ENCODE measurements around the gene APBA1.

APBA1 gene

DNA sequence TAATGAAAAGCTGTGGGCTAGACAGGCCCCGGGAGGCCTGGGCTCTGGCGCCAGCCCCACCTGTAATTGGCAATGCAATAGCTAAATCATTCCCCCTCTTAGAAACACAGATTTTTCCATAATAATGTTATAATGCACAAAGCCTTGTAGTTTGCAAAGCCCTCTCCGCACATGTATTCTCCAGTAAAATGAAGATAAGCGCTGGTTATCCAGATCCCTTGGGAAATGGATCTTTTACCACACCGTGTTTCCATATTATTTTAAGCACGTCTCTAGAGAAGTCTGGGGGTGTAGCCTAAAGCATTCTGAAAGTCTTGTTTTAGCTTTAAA, 1.1 kb upstream of the APBA1 start:
- TF ChIP-seq CTCF (IDR thresholded peaks at IDR 0.05): no peak
- no peaks in the 10 kb centered on the region for H3K36me3 ChIP-seq
- H3K4me3 ChIP-seq: peak overlapping the region; percentile 68 to 74
- intact Hi-C loops (cut with DNase I; ENCODE audit: low total_unique reads): loop anchor here (5.0 kb wide), 1 partner anchor 84 kb away; no protein-coding TSS in a partner anchor
- peaks cover 0 to 24% (median 15%) of the 10 kb centered on the region in 4 donors for H3K4me1 ChIP-seq
- H3K27ac ChIP-seq: peak overlapping the region; percentile 74 to 78
- no peaks in the 10 kb centered on the region for H3K27me3 ChIP-seq
- no peaks in the 10 kb centered on the region for H3K9me3 ChIP-seq
- no peak for DNase-seq

- Histone ChIP-seq H3K4me1 (peaks cover 0 to 24% (median 15%) of the 10 kb centered on the region in 4 donors), H3K36me3 (no peaks in the 10 kb centered on the region), H3K27ac (peak overlapping the region; percentile 74 to 78), H3K9me3 (no peaks in the 10 kb centered on the region), H3K27me3 (no peaks in the 10 kb centered on the region), H3K4me3 (peak overlapping the region; percentile 68 to 74)
- intact Hi-C loops (cut with DNase I; ENCODE audit: low total_unique reads): loop anchor here (5.0 kb wide), 1 partner anchor 85 kb away; no protein-coding TSS in a partner anchor
- peak; percentile 81 to 87 for TF ChIP-seq CTCF (IDR thresholded peaks at IDR 0.05)
- peak; percentile 79 to 89 for DNase-seq
Measured at GRCh38 chr9:69672596-69673310, 582 bp upstream of the APBA1 start.

DNA sequence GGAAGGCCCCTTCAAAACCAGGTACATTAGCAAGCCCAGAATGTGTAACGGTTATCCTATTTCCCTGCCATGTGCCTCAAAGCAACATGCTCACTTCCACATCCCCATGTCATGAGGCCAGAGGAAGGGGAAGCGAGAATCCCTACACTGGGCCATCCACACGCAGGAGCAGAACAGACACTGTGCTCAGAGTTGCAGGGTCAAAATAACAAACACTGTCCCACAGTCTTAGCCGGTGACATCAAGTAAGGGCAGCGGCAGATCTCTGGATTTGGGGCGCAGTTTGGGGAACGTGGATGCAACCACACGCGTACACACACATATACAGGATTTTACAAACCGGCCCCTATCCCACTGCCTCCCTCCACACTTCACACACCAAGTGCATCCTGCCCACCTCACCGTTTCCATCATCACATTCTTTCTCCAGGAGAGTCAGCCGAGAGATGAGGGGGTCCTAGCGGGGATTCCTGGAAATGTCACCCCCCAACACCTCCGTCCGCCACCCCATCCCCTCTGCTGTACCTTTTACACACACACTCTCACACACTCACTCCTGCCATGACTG, 776 bp downstream of the APBA1 start:
- peak; percentile 38 to 65 for DNase-seq
- H3K9me3 ChIP-seq: no peaks in the 10 kb centered on the region
- H3K4me1 ChIP-seq: peaks cover 0 to 24% (median 15%) of the 10 kb centered on the region in 4 donors
- no peaks in the 10 kb centered on the region for H3K27me3 ChIP-seq
- H3K27ac ChIP-seq: peak overlapping the region; percentile 74
- H3K4me3 ChIP-seq: peak overlapping the region; percentile 68 to 74
- intact Hi-C loops (cut with DNase I; ENCODE audit: low total_unique reads): loop anchor here (5.0 kb wide), 1 partner anchor 86 kb away; no protein-coding TSS in a partner anchor
- TF ChIP-seq CTCF (IDR thresholded peaks at IDR 0.05): no peak
- no peaks in the 10 kb centered on the region for H3K36me3 ChIP-seq

DNA sequence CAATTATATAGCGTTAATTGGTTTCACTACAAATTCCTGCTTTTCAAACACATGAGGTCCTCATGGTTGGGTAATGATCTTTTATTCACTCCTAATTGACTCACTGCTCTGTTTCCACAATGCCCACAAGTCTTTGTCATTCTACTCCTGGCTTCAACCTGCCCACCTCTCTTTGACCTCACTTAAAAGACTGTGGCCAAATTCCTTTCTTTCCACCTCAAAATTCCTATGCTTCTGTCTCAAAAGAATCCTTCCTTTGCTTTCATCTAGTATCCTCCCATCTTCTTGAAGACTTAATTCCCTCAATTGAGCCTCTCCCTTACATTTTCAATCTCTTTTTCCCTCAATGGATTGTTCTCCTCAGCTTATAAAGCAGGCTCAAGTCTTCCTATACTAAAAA, 4.9 kb downstream of the APBA1 start:
- Histone ChIP-seq H3K36me3 (no peaks in the 10 kb centered on the region), H3K9me3 (no peaks in the 10 kb centered on the region), H3K27me3 (no peaks in the 10 kb centered on the region), H3K4me3 (no peak overlapping the region), H3K4me1 (peaks cover 0 to 14% (median 5%) of the 10 kb centered on the region in 4 donors), H3K27ac (no peak overlapping the region)
- no peak for TF ChIP-seq CTCF (IDR thresholded peaks at IDR 0.05)
- intact Hi-C loops (cut with DNase I; ENCODE audit: low total_unique reads): no loop called here
- no peak for DNase-seq

DNA sequence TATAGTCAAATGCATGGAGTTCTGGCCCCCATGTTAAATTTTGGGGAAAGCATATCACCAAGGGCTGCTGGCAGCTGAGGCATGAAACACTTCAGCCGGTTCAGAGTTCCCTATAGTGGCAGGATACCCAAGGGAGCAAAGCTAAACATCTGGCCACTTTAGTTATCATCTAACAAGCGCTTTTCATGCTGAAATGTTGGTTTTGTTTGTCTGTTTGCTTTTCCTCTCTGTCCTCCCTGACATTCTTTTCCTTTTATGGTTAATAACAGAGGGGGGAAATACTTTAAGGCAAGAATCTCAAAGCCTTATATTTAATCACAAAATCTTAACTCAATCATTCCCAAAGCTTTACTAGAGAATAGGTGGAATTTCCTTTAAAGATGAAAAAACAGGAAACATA, 11.9 kb downstream of the APBA1 start:
- Histone ChIP-seq H3K4me1 (no peaks in the 10 kb centered on the region), H3K27ac (no peak overlapping the region), H3K9me3 (no peaks in the 10 kb centered on the region), H3K4me3 (no peak overlapping the region), H3K27me3 (no peaks in the 10 kb centered on the region), H3K36me3 (no peaks in the 10 kb centered on the region)
- no peak for TF ChIP-seq CTCF (IDR thresholded peaks at IDR 0.05)
- DNase-seq: no peak
- intact Hi-C loops (cut with DNase I; ENCODE audit: low total_unique reads): no loop called here

Measured in tibial artery (tissue), 4 donors.